ENCODE data around the gene S100A13.

GRCh38 chr1:153587314-153587713, 40.0 kb downstream of the S100A13 start:
- no peak for TF ChIP-seq CTCF (IDR thresholded peaks at IDR 0.05 in 2 of 3, conservative IDR thresholded peaks at IDR 0.05 in 1 of 3; ENCODE audit: insufficient read depth in 2 of 3, low read depth in 1 of 3, low read length in 3 of 3)
- no peak for TF ChIP-seq ZNF436 (CRISPR knock-in tag; IDR thresholded peaks at IDR 0.05)
- no peak for TF ChIP-seq POLR2AphosphoS5 (IDR thresholded peaks at IDR 0.05; ENCODE audit: control insufficient read depth, insufficient read depth, low read depth, low read length)
- TF ChIP-seq ETS2 (tag; IDR thresholded peaks at IDR 0.05; ENCODE audit: borderline replicate concordance, poor library complexity, severe bottlenecking) = no peak
- no peak for TF ChIP-seq ZNF316 (IDR thresholded peaks at IDR 0.05)
- no peak for TF ChIP-seq STAG1 (CRISPR knock-in tag; IDR thresholded peaks at IDR 0.05; ENCODE audit: borderline replicate concordance)
- TF ChIP-seq TFAP4 (CRISPR knock-in tag; IDR thresholded peaks at IDR 0.05; ENCODE audit: borderline replicate concordance) = no peak
- TF ChIP-seq RAD21 (CRISPR knock-in tag; conservative IDR thresholded peaks at IDR 0.05 in 1 of 2, IDR thresholded peaks at IDR 0.05 in 1 of 2) = no peak

Data from K562 (cell line).